Activated CD8-positive, alpha-beta memory T cell treated with anti-CD3 and anti-CD28 coated beads for 1 hour (primary cell): ENCODE results near the gene TTC28.

Experiments
- DNase-seq, 2 donors: peaks; one replicate each; pipeline ENCODE4 v3.0.0-alpha.2; 2020; ENCODE audit warnings: low read depth in 1 of 2; ENCODE audit errors: extremely low read depth in 1 of 2

The TTC28 gene

DNA sequence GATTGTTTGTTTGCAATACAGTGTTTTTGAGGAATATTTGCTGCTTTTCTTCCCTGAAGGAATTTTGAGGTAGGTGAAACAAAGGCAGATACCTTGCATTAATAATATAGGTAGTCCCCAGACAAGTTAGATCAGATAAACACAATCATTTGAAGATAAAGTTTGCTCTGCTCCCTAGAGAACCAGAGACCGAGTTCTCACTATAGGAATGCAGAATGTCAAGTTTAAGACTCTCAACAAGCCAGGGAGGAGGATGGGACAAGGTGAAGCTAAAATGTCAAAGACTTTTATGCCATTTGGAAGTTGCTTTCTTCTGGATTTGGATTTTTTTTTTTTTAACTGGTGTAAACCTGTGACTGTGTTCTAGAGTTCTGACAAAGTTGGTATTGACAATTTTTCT, 364.7 kb downstream of the TTC28 start:
- no peak for DNase-seq

DNA sequence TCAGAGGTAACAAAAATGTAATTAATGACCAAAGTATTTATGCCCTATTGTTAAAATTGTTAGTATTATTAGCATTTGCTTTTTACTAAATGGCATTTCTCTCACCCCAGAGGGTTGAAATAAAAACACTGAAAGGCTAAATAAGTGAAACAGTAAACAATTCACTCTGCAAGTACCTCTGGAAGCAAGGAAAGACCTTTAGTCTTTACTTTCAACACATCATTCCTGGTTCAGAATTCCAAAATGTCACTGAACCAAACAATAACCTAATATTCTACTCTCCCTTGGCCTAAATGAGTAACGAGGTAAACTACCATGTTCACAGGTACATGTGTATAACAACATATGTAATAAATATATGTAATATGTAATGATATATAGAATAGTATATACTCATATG, 369.3 kb downstream of the TTC28 start:
- DNase-seq: no peak

DNA sequence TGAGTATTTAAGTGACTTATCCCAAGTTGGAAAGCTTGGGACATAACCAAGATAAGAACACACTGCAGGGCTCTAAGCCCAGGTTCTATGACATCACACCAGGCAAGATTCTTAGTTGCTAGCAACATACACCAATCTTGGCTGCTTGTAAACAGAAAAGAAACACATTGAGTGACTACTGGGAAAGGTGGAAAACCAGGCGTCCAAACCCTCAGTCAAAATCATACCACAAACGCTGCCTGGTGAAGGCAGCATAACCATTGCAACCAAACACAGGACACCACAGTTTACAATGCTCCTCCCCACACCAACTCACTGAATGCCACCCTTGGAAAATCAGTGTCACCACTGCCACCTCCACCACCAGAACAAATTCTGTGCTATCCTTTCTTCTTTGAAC, 379.9 kb downstream of the TTC28 start:
- no peak for DNase-seq

DNA sequence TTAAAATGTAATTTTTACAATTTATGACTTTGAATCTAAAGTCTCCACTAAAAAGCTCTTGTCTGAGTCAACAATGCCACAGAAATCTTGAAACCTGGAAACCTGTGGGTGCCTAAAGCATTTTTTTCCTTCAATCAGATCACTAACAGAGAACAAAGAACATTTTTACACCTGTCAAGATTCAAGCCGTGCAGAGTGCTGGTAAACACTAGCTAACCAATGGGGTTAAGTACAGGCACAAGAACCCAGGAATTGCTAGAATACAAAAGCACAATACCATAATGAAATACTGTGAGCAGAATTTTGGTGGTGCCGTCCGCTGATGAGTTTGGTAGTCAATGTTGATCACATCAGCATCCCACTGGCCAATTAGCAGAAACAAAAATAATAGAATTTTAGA, 380.3 kb downstream of the TTC28 start:
- no peak for DNase-seq

DNA sequence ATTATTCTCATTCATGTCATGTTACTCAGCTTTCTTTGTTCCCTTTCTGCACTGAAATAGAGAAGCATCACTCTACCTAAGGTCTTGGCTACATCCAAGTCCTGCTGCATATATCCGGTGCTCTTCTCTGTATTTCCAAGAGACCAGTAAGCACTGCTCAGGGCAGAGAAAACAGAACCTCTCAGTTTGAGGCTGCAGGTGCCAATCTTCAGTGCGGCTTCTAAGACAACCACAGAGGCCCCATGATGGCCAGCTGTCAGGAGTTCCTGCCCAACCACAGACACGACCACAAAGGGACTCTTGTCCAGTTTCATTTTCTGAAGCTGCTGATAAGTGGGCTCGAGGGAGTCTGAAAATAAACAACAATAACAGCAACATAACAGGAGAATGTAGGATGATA, 382.1 kb downstream of the TTC28 start:
- no peak for DNase-seq

DNA sequence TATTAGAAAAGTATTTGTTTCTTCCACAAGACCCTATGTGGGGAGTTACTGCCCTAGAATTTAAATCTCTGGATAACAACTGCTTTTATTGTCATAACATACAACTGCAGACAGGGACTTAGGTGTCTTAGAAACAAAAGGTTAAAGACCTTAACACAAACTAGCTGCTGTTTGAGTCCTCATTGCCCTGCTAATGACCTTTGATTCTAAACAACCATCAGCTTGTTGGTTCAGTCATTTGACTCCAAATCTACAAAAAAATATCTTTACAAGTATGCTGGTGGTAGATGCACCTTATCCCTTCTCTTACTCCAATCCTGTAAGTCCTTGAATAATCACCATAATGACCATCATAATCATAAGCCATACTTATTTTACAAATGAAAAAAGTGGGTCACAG, 383.2 kb downstream of the TTC28 start:
- DNase-seq: no peak

DNA sequence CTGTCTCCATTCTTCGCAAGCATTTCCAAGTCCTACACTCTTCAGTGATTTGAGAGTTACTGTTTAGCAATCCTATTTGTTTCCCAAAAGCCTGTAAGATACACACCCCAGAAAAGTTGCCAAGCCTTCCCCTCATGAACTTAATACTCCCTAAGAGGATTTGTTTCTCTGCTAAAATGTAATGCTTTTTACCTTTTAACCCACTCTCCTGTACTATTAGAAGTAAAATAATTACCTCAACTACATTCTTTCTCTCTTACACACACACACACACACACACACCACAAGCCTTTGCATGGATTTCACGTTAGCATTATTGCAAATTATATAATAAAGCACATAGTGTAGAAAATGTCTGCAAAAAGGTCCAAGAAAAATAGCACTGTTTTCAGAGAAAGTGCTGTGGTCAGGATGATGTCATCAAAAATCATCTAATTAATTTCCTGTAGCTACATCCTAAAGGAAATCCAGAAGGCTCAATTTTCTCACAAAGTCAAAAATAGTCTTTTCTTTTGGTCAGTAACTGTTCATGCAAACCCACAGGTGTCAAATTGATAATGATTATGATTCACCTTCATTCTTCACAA, 396.5 kb downstream of the TTC28 start:
- DNase-seq: no peak

DNA sequence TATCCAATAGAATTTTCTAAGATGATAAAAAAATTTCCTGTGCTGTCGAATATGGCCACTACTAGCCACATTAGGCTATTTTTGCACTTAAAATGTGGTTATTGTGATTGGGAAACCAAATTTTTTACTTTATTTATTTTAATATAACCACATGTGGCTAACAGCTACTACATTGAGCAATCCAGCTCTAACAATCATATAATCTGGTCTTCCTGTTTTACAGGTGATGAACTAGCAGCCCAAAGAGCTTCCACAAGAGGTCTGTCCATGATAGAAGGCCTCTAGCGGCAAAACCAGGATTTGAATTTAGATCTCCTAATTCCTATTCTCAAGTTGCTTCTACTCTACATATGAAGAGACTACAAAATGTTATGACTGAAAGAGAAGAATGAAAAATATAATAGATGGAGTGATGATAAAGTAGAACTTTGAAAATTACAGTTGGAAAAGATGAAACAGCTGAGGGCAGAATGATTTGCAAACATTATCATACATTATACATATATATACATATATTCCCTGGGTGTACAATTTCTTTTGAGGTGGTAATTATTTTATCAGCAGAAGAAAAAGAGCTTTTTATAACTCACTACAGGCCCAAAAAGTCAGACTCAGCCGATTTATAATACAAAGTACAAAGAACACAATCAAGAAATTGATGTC, 397.1 kb downstream of the TTC28 start:
- DNase-seq: no peak

DNA sequence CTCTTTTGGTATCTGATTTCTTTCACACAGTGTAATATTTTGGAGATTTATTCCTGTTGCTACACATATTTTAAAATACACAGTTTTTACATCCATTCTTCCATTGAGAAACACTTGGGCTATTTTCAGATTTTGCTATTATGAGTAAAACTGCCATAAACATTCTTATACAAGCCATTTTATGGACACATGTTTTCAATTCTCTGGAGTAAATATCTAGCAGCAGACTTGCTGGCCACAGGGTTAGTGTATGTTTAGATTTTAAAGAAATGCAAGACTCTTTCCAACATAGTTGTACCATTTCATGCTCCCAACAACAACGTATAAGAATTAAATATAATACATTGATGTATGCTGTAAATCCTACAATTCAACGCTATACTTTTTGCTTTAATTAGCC, 399.8 kb downstream of the TTC28 start:
- no peak for DNase-seq

DNA sequence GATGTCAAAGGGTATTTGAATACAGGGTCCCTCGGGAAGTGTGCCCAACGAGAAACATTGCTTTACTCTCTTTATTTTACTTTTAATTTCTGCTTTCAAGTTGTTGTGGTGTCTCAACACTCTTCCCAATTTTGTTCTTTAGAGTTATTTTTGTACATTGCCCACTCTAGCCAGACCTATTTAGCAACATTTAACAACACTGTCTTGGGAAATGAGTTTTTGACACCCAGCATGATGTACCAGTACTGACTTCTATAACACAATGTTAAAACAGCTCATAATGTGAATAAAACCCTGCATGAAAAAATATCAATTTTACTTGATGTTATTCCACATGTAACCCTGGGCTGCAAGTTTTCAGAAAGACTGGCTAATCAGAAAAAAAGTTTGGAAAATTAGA, 410.4 kb downstream of the TTC28 start:
- no peak for DNase-seq

DNA sequence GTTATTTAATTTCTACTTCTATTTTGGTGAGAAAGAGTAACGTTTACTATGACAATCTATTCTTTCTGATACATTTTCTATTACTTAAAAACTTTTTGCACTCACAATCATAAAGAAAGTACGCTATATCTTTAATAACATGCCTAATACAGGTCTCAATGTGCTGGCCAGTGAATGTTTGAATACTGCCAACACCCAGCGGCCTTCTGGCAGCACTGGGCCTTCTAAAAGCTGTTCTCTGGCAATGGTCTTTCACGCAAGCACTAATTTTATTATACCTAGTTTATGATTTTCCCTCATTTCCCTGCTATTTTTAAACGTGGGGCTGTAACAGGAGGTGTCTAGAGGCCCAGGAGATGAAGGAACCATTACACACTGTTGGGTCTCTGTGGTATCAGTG, 410.8 kb downstream of the TTC28 start:
- DNase-seq: no peak

DNA sequence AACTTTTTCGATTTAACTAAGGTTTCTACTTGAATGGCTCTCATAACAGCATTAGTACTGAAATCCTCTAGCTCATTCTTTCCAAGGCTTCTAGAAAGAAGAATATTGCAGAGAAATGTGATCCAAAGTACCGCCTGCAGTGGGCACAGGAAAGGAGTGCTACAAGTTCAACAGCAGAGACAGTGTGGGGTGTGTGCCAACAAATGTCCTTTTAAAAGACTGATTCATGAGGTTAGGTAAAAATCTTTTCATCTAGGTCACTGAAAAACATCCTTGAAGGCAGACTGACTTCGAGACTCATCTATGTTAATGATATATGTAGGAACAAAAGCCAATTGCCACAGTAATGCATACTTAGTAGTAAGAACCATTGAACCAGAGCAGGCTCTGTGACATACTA, 411.5 kb downstream of the TTC28 start:
- DNase-seq: no peak

DNA sequence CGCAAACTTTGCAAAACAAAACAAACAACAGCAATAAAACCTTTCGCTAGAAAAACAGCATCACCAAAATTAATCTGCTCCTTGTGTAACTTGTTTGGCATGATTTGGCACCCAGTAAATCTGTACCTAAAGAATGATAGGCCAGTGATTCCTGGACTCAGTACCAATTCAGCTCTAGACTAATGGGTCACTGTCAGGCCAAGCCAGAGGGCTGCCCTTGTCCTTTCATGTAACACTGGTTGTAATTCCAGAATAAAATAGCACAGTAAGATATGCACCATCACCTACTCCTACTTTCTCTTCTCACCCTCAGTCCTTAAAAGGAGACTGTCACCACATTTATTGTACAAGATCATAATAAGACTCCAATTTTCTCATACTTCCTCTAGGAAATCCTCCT, 419.0 kb downstream of the TTC28 start:
- no peak for DNase-seq

DNA sequence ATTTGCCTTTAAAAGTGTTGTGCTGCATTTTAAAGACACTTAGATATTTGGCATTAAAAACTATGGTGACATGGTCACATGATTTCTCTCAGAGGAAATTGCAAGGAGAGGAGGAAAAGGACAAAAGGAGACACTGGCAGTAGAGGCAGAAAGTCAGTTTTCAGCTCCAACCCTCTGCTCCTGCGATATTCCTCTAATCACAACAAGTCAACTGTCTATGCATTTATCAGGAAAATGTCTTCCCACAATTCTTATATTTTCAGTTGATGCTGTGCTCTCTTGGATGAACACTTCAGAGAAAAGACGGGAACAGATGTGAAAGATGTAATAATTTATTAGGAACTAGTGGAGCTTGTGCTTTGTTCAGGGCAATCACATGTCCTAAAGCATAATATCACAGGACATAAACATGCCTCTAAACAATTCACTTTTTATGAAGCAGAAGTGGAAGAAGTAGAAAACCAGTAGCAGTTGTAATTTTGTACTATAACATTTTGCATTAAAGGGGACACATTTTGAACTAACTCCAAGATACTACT, 419.8 kb downstream of the TTC28 start:
- no peak for DNase-seq

DNA sequence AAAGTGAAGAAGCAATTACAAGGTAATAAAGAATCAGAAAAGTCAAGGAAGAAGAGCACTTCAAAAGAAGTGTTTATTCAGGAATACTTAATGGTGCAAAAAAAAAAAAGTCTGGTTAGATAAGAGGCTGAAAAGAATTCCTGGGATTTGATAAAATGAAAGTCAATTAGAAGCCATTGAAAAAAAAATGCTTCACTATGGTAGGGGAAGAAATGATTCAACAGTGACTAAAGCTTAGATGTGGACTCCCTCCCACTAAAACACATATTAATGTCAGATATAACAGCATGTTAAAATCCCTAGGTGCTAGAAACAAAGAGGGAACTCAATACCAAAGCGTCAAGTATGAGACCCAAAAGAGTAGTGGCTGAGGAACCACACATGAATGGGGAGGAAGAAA, 425.2 kb downstream of the TTC28 start:
- no peak for DNase-seq

DNA sequence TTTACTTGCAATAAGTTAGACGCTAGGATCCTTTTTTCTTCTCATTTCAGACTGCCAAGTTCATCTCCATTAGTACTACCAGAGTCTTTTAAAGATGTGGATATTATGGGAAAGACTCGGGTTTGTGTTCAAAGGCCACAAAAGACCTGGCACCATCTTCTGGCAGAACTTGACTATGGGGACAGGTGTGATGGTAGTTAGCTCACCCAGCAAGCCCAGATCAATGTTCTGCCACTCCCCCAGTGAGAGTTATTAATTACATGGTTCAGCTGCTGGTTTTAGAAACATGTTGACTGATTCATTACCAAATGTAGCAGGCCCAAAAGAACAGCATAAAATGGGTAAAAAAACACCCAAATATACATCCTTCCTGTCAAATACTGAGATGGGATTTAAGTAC, 427.1 kb downstream of the TTC28 start:
- DNase-seq: no peak

DNA sequence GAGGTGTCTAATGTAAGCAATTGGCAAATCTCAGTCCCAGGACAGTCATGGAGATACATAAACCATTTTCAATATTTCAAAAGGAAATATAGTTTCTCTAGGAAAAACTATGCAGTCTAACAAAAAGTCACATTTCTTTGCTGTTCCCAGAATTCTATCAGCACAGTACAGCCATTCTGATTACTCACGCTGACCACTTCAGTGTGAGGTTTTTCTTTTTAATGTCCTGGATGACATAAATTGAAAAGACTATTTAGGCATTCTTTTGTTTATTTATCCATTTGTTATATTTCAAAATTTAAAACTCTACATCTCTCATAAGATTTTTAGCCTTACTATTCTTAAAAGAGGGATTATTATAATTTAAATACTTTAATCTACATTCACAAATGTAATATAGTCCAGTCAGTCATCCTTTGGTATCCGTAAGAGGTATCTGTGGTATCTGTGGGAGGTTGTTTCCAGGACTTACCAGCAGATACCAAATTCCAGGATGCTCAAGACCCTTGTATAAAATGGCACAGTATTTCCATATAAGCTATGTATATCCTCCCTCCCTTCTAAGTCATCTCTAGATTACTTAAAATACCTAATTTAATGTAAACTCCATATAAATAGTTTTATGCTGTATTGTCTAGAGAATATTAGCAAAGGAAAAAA, 429.5 kb downstream of the TTC28 start:
- DNase-seq: no peak

DNA sequence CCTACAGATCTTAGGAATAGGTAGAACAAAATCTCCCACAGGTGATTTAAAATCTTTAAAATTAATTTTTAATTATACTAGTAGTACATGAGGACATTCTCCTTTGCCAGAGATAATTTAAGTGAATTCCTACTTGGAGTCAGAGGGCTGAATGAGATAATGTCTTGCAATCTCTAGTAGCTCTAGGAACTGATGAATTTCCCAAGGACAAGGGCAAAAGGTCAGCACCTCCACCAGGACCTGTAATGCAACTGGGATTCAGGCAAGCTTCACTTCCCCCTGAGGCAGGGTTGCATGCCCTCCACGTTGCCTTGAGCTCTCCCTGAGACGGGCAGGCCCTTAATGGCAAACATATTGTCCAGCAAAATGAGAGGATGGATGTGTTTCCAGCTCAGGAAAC, 430.2 kb downstream of the TTC28 start:
- no peak for DNase-seq

DNA sequence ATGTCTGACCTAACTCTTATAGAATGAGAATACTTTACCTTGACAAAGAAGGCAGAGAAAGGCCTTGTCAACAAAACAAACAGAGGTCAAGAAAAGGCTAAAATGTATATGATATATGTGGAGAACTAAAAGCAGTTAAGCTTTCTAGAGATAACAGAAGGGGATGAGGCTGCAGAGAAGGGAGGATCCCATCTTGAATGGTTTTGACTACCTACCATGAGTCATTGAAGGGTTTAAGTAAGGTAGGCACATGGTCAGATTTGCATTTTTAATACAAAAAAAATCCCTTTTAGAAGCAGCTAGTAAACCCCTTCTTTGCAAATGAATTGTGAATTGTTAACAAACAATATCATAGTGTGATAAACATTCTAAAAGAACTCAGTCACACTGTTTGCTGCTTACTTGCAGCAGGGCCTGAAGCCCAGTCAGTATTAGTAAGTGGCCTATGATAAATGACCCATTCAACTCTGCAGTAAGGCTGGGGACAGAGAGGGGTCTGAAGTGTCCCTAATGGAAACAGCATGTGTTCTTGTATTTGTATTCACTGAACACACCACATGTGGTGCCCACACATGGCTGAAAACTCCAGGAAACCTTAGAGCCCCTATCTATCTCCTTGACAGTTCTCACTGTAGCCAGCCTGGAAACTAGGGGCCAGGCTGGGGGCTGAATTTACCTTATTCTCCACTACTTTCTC, 431.8 kb downstream of the TTC28 start:
- no peak for DNase-seq

DNA sequence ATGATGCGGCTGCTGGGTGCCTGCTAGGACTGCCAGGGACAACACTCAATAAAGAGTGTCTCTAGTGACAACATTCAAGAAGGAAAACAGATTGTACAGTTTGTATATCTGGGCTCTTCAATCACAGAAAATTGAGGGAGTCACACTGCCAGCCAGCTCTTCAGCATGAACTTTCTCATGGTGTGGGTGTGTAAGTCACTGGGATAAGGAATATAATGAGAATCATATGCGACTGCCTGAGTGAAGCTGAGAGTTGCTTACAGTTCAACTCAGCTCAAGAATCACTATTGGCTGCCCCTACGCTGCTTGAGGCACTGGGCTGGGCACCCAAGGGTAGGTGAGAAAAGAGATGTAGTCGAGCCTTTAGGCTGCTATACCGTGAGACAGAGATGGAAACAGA, 432.5 kb downstream of the TTC28 start:
- no peak for DNase-seq

DNA sequence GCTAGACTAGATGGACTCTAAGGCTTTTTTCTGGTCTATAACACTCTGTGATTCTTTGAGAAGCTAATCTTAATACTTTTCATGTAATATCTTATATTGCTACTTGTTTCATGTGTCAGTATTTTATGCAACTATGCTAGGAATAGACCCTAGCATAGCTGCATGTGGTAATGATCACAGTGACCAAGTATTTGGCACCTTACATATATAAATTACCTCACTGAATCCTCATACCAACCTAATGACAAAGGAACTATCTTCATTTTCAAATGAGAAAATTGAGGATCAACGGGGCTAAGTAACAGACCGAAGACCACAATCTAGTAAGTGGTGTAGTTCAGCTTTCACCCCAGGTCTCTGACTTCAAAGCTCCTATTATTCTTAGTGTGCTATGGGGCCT, 433.2 kb downstream of the TTC28 start:
- DNase-seq: no peak
